ENCODE measurements around the gene ZNF385B.

ZNF385B gene

GRCh38 chr2:179824961-179825360 lies 36.5 kb downstream of the ZNF385B start:
- no peaks in the 10 kb centered on the region for H3K4me1 ChIP-seq (ENCODE audit: insufficient read depth, low read length)
- no peak overlapping the region for H3K4me3 ChIP-seq (ENCODE audit: low read depth in 1 of 2, low read length in 2 of 2)
- no peak overlapping the region for H3K4me2 ChIP-seq (ENCODE audit: insufficient read depth, low read length)
- no peaks in the 10 kb centered on the region for H3K27me3 ChIP-seq (ENCODE audit: insufficient read depth, low read length, poor library complexity)
- no peaks in the 10 kb centered on the region for H4K20me1 ChIP-seq (ENCODE audit: insufficient read depth, low read length)
- no peaks in the 10 kb centered on the region for H3K79me2 ChIP-seq (ENCODE audit: insufficient read depth, low read length)
- H3K27ac ChIP-seq (ENCODE audit: low read length): no peak overlapping the region
- no peak overlapping the region for H3K9ac ChIP-seq (ENCODE audit: low read depth, low read length)
- no peak overlapping the region for H2AFZ ChIP-seq (ENCODE audit: low read depth, low read length)
- DNase-seq: no peak
- H3K36me3 ChIP-seq (ENCODE audit: insufficient read depth, low read length): no peaks in the 10 kb centered on the region
- no peak for ATAC-seq (ENCODE audit: insufficient read depth, low read depth)
- TF ChIP-seq, protein P1, sequence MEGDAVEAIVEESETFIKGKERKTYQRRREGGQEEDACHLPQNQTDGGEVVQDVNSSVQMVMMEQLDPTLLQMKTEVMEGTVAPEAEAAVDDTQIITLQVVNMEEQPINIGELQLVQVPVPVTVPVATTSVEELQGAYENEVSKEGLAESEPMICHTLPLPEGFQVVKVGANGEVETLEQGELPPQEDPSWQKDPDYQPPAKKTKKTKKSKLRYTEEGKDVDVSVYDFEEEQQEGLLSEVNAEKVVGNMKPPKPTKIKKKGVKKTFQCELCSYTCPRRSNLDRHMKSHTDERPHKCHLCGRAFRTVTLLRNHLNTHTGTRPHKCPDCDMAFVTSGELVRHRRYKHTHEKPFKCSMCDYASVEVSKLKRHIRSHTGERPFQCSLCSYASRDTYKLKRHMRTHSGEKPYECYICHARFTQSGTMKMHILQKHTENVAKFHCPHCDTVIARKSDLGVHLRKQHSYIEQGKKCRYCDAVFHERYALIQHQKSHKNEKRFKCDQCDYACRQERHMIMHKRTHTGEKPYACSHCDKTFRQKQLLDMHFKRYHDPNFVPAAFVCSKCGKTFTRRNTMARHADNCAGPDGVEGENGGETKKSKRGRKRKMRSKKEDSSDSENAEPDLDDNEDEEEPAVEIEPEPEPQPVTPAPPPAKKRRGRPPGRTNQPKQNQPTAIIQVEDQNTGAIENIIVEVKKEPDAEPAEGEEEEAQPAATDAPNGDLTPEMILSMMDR (IDR thresholded peaks at IDR 0.05; ENCODE audit: borderline replicate concordance, extremely low read depth, low read length, poor library complexity, severe bottlenecking): no peak
- H3K9me3 ChIP-seq (ENCODE audit: insufficient read depth, low read length, severe bottlenecking): no peaks in the 10 kb centered on the region

GRCh38 chr2:179822540-179822939 lies 38.9 kb downstream of the ZNF385B start:
- Histone ChIP-seq H3K4me3 (ENCODE audit: low read depth in 1 of 2, low read length in 2 of 2) (no peak overlapping the region), H4K20me1 (ENCODE audit: insufficient read depth, low read length) (no peaks in the 10 kb centered on the region), H2AFZ (ENCODE audit: low read depth, low read length) (no peak overlapping the region), H3K9me3 (ENCODE audit: insufficient read depth, low read length, severe bottlenecking) (no peaks in the 10 kb centered on the region), H3K79me2 (ENCODE audit: insufficient read depth, low read length) (no peaks in the 10 kb centered on the region), H3K27me3 (ENCODE audit: insufficient read depth, low read length, poor library complexity) (no peaks in the 10 kb centered on the region), H3K9ac (ENCODE audit: low read depth, low read length) (no peak overlapping the region), H3K4me2 (ENCODE audit: insufficient read depth, low read length) (no peak overlapping the region), H3K27ac (ENCODE audit: low read length) (no peak overlapping the region), H3K36me3 (ENCODE audit: insufficient read depth, low read length) (no peaks in the 10 kb centered on the region), H3K4me1 (ENCODE audit: insufficient read depth, low read length) (no peaks in the 10 kb centered on the region)
- no peak for TF ChIP-seq EZH2 (IDR thresholded peaks at IDR 0.05; ENCODE audit: borderline replicate concordance, low read depth, low read length, severe bottlenecking)
- TF ChIP-seq, protein P1 (IDR thresholded peaks at IDR 0.05; ENCODE audit: borderline replicate concordance, extremely low read depth, low read length, poor library complexity, severe bottlenecking): no peak
- ATAC-seq (ENCODE audit: insufficient read depth, low read depth) (no peak), DNase-seq (no peak)

DNA sequence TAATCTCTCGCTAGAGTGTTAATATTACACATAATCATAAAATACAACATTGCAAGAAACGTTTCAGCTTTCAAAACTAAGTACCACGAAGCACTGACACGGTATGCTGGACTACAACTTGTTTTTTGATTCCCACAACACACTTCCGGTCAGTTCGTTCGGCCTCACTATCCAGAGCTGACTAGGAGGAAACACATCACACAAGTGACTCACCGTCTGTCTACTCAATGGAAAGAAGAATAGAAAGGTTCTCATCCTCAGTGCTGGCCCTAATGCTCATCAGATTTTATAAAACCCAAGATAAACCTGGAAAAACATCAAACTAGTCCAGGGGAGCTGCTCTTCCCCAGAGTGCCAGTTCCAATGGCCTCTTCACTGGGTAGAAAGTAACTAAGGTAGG lies 42.9 kb downstream of the ZNF385B start:
- no peaks in the 10 kb centered on the region for H3K27me3 ChIP-seq (ENCODE audit: insufficient read depth, low read length, poor library complexity)
- DNase-seq (no peak), ATAC-seq (ENCODE audit: insufficient read depth, low read depth) (no peak)
- H2AFZ ChIP-seq (ENCODE audit: low read depth, low read length): no peak overlapping the region
- TF ChIP-seq, protein P1 (IDR thresholded peaks at IDR 0.05; ENCODE audit: borderline replicate concordance, extremely low read depth, low read length, poor library complexity, severe bottlenecking): no peak
- no peak for TF ChIP-seq EZH2 (IDR thresholded peaks at IDR 0.05; ENCODE audit: borderline replicate concordance, low read depth, low read length, severe bottlenecking)
- H3K27ac ChIP-seq (ENCODE audit: low read length): no peak overlapping the region
- no peaks in the 10 kb centered on the region for H3K79me2 ChIP-seq (ENCODE audit: insufficient read depth, low read length)
- H3K9me3 ChIP-seq (ENCODE audit: insufficient read depth, low read length, severe bottlenecking): no peaks in the 10 kb centered on the region
- H3K36me3 ChIP-seq (ENCODE audit: insufficient read depth, low read length): no peaks in the 10 kb centered on the region
- H3K4me1 ChIP-seq (ENCODE audit: insufficient read depth, low read length): no peaks in the 10 kb centered on the region
- no peak overlapping the region for H3K4me2 ChIP-seq (ENCODE audit: insufficient read depth, low read length)
- no peak overlapping the region for H3K4me3 ChIP-seq (ENCODE audit: low read depth in 1 of 2, low read length in 2 of 2)
- no peak overlapping the region for H3K9ac ChIP-seq (ENCODE audit: low read depth, low read length)
- no peaks in the 10 kb centered on the region for H4K20me1 ChIP-seq (ENCODE audit: insufficient read depth, low read length)

All from DND-41 (cell line).